HUDEP-2 (cell line): ENCODE measurements around the gene ZFAND3.

Experiments
- DNase-seq, 76 experiments: peaks; one replicate each; lab custom pipeline; 2025; ENCODE audit not compliant: unreplicated experiment in 76 of 76; lab: John Stamatoyannopoulos, UW

Gene ZFAND3

DNA sequence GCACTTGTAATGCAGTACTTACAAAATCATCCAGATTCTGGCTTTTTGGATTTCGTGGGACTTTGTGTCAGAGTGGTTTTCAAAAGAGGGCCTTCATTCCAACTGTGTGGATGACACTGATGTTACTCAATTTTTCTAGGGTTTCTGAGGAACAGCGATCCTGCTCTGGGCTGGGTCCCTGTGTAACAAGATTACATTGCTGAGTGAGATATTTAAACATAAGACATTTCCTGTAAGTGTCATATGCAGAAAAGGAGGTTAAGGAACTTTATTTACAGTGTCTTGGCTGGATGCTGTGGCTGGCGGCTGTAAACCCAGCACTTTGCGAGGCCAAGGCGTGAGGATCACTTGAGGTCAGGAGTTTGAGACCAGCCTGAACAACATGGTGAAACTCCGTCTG, 6.7 kb downstream of the ZFAND3 start:
- no peak for DNase-seq

DNA sequence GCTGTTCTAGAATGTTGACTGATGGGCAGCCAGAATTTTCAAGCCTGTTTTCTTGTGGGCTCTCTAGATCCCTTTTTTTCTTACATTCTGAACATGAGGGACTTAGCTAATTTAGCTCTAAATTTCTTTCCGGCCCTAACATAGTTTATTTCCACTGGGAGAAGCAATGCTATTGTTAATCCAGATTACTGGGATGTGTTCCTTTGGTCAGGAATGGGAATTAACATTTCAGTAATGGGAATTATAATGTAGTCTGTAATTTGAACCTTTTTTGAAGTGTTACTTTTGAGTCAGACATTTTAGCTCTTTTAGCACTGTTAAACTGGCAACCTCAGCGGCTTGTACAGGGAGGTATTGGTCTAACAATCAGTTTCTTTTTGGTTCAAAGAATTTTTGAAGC, 7.5 kb downstream of the ZFAND3 start:
- no peak for DNase-seq

DNA sequence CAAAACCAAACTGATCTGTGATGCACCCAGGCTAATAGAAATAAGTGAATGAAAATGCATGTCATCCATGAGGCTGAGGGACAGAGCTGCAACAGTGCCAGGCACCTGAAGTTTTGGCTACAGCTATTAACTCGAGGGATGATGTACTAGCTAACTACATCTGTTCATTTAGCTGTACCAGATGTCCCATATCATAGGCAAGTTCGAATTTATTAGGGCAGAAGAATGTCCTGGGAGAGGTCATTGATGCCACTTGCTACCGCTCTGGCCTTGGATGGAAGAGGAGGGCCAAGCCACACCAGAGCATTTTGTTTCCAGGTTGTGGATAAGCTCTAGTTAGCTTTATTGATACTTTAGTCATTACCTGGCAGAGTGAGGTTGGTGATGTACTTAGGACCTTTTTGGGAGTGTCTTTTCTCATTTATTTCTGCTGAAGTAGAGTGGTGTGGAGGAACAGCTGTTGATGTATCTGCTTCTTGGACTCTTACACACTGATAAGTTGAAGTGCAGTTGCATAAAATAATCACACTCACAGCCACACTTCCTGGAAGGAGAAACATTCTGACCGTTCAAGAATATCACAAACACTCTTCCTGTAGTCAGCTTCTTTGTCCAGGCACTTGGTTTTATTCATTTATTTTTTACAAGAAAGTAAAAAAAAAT, 8.2 kb downstream of the ZFAND3 start:
- DNase-seq = no peak

DNA sequence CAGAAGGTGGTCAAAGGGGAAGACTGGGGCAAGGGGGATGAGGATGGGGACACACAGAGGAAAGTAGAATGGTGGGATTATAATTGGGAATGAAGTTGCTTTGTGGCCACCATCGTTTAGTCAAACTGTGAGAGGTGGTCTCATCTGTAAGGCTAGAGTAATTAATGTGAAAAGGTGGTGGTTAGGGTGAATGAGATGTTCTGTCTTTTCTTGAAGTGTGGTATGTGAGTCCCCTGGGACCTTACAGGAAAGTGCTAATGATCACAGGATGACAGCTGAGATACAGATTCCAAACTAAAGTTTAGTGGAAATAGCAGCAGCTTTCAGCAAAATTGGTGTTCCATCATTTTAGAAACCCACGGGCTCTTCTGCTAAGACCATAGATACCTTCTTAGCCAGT, 10.7 kb downstream of the ZFAND3 start:
- DNase-seq = no peak

DNA sequence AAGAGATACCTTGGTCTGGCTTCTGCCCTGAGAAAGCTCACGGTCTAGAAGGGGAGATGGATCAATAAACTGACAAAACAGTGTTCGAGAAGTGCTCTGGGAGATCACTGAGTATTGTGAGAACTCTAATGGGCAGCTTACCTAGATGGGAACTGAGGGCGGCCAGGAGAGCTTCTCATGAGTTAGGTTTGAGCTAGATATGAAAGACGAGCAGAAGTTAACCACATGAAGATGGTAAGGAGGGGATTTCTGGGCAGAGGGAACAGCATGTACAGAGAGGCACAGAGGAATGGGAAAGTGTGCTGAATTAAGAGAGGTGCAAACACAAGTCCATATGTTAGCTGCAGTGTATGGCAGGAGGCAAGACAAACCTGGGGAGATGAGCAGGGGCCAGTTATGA, 11.9 kb downstream of the ZFAND3 start:
- DNase-seq = no peak

DNA sequence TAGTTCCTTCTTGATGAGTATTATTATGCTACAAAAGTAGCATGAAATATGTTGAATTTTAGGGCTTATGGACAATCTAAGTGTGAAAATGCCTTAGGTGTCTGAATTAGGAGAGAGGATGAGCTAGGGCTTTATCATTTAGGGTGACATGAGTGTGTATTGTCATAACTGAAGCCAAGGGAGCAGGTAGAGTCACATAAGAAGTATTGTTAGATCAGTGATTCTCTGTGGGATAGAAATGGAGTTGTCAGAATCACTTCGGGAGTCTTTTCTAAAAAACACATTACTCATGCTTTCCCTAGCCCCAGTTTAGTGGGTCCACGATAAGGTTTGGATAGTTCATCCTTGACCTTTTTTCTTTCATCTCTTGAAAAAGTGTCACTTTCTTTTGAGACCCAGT, 16.4 kb downstream of the ZFAND3 start:
- DNase-seq = no peak

DNA sequence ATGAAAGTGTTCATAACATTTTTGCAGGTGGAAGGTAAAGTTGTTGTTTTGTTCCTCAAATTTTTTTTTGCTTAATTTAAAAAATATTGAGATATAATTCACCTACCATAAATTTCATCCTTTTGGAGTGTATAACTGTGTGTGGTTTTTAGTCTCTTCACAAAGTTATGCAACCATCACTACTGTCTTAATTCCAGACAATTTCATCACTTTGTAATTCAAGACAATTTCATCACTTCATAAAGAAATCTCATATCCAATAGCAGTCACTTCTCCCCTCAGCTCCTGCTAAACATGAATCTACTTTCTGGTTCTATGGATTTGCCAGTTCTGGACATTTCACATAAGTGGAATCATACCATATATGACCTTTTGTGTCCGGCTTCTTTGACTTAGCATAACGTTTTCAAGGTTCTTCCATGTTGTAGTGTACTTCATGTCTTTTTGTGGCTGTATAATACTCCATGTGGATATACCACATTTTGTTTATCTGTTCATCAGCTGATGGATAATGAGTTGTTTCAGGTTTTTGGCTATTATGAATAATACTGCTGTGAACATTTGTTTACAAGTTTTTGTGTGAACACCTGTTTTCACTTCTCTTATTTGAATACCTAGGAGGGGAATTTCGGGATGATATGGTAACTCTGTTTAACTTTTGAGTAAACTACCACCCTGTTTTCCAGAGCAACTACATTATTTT, 18.8 kb downstream of the ZFAND3 start:
- DNase-seq = no peak

DNA sequence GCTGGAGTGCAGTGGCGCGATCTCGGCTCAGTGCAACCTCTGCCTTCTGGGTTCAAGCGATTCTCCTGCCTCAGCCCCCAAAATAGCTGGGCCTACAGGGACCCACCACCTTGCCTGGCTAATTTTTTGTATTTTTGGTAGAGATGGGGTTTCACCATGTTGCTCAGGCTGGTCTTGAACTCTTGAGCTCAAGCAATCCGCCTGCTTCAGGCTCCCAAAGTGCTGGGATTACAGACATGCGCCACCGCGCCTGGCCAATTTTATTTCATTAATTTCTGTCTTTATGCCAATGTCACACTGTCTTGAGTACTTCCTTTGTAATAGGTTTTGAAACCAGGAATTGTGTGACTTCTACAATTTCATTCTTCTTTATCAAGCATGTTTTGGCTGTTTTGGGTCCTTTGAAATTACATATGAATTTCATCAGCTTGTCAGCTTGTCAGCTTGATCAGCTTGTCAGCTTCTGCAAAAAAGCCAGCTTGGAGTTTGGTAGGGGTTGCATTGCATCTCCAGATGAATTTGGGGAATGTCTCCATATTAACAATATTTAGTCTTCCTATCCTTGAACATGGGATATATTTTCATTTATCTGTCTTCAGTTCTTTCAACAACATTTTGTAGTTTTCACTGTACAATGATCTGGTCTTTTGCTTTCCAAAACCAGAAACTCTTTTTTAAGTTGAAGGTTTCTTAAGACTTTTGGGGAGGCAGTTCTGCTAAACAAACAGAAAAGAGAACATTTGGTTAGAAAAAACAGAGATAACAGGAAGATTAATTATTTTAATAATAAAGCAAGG, 20.8 kb downstream of the ZFAND3 start:
- DNase-seq = no peak

DNA sequence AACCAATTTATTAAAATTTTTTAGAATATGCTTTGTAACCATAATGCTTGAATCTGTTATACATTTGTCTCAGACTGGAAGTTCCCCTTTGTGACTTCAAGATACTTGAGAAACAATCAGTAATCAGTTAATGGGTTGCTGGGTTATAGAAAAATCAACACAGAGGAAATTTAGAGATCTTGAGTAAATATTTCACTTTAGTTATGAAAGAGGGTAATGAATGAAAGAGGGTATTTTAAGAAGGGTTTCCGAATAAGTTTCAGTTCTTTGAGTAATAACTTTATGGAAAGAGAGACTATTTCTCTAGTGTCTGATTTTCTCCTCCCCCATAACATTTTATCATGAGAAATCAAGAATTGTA, 21.4 kb downstream of the ZFAND3 start:
- DNase-seq = no peak

DNA sequence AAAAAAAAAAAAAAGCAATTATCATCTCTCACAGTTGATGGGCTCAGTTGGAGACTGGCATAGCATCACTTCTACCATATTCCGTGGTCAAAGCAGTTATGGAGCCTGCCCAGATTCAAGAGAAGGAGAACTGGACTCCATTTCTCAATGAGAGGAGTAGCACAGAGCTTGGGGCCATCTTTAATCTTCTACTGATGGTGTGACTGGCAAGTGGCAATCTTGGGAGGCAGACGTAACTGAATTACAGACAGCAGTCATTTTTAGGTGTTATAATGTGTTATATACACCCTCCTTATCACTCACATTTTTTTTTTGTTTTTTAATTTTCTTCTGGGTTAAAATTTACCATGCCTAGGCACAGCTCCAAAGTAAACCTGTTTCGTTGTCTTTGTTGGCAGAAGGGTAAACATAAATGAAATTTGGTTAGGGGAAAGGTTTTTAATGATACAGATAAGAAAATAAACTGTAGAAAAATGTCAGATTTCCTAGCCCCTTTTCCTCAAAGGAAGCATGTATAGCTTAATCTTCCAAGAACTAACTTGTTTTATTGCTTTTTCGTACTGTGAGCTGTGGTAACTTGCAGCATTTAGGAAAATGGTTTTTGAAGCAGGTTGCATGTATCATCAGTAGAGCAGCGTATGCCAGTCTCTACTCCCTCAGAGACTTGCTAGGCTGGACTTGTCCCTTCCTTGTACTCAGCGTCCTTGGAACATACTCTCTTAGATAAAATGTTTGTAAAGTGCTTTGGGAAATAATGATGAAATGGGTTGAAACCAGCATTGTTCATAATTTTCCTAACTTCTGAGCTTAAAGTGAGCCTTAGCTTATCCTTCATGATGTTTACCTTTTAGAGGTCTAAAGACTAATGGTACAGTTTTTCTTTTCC, 25.7 kb downstream of the ZFAND3 start:
- no peak for DNase-seq

DNA sequence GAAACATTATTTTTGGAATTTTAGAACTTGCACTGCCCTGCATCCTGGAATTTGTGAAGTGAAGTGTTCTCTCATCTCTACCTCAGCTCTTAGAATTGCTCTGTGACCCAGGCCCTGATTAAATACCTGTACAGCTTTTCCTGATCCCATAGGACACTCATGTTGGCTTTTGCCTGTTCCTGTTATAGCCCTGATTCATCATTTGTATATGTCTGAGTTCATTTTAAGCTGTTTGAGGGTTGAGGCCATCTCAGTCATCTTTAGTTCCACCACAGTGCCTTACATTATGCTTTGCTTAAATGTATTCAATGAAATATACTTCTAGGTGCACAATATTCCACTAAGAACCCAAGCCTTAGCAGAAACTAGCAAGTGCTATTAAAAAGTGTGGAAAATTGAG, 26.4 kb downstream of the ZFAND3 start:
- no peak for DNase-seq

DNA sequence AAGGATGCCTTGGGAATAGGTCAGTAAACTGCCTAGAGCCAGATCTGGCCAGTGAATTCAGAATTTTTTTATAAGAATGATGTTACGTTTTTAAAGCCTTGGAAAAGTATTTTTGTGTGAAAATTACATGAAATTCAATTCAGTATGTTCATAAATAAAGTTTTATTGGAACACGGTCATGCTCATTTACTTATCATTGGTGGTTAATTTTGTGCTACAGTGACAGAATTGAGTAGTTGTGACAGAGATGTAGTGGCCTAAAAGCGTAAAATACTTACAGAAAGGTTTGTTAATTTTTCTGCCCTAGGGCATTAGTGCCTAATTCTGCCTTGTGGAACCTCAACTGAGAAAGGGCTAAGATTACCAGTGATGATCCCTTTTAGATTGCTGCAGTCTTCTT, 28.2 kb downstream of the ZFAND3 start:
- DNase-seq = no peak

DNA sequence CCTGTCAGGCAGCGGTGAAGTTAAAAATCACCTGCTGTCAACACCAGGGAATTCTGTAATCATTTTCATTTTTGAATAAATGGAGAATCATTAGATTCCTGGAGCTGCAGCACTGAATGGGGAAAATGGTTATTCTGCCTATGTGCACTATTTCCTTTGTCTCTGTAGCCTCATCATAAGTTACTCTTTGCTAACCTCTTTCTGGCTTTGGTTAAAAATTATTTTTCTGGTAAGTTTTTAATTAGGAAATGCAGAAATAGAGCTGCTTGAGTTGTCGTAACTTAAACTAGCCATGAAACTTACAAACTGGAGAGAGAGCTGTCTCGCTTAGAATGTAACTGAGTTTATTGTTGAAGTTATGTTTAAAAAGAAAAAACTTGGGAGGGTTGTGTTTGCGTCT, 28.8 kb downstream of the ZFAND3 start:
- no peak for DNase-seq

DNA sequence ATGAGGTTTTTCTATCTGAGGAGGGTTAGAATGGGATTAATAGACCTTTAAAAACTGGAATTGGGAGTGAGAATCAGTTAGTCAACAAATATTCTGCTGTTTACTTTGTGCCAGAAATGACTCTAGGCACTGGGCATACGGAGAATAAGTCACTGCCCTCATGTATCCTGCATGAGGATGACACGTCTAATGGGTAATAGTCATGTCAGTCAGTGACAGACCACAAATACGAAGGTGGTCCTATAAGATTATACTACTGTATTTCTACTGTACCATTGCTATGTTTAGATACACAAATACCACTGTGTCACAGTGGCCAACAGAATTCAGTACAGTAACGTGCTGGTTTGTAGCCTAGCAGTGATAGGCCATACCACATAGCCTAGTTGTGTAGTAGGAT, 30.7 kb downstream of the ZFAND3 start:
- no peak for DNase-seq

DNA sequence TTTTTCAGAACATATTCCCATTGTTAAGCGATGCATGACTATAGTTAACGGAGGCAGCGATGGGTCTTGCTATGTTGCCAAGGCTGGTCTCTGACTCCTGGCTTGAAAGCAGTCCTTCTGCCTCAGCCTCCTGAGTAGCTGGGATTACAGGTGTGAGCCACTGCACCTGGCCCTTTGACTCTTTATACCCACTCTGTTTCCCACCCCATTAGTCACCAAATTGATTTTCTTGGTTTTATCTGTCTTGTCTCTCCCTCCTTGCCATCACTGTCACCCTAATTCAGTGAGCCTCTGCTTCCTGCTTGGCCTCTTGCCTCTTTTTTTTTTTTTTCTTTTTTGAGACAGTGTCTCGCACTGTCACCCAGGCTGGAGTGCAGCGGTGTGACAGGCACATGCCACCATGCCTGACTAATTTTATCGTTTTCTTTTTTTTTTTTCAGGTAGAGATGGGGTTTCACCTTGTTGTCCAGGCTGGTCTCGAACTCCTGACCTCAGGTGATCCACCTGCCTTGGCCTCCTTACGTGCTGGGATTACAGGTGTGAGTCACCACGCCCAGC, 31.3 kb downstream of the ZFAND3 start:
- DNase-seq = no peak

DNA sequence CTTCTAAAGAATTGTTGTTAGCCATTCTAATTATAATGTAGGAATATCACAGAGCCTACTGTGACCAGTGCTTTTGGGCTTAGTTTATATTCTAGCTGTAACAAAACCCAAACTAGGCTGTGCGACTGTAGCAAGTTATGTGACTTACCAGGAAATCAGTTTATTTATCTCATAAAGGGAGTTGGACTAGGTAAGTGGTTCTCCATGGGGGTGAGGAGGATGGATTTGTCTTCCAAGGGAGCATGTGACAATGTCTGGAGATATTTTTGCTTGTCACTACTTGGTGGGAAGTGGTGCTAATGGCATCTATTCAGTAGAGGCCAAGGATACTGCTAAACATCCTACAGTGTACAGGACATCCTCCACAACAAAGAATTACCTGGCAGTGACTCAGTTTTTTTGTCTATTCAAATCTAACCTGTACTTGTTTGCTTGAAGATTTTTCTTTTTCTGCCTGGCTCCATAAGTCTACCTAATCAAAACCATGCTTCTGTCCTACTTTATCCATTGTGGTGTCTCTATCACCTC, 32.5 kb downstream of the ZFAND3 start:
- DNase-seq = no peak

DNA sequence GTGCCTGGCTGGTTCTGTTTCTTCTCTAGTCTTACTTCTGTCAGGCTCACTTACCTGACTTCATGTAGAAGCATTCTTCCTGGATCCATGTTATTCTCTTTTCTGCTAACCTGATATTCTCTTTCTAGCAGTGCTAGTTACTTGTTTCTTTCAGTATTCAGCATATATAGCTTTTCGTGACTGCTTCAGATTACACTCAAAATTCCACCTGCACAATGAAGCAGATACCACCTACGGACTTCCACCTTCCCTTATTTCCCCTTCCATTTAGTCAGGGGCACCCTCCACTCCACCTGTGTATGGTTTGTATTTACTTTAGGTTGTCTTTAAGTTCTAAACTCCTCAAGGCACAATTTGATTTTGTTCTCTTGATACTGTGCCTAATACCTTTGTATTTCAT, 36.8 kb downstream of the ZFAND3 start:
- no peak for DNase-seq

DNA sequence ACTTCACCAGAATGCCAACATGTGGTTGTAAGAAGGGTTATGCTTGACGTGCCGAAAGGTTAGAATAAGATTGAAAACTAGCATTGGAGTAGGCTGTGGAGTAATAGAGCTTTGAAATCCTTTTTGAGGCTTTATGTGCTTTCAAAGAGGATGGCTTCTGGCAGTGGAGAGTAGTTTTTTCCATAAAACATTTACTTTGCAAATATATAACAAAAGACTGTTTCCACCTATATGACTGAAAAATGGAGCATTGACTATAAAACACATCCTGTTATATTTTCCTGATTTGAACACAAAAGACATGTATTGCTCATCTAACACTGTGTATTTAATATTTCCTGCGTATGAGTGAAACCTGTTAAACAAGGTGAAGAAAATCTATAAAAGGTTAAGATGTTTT, 38.8 kb downstream of the ZFAND3 start:
- DNase-seq = no peak

DNA sequence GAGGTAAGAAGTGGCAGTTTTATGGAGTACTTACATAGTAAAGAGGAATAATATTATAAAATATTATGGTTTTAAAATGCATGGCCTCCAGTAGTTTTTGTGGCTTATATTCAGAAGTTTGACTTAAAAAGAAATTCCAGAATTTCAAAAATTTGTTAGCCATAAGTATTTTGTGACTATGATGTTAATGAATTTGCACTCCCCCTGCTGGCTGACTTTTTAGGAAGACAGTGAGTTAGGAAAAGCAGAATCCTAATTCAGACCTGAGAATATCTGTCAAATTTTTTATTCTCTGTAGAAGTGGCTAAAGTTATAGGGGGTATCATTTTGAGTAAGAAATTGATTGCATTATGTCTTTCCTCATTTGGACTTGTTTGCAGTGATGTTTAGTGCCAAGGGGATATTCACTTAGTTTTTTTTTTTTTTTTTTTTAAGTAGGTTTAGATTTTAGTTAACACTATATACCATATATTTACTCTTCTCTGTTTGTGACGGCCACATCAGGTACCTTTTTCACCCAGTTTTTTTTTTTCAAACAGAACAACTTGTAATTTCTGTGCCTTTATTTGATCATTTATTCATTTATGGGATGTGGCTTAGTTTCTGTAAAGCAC, 40.8 kb downstream of the ZFAND3 start:
- peak in 30 of 76 experiments; percentile 6 to 49 (median 31) for DNase-seq

DNA sequence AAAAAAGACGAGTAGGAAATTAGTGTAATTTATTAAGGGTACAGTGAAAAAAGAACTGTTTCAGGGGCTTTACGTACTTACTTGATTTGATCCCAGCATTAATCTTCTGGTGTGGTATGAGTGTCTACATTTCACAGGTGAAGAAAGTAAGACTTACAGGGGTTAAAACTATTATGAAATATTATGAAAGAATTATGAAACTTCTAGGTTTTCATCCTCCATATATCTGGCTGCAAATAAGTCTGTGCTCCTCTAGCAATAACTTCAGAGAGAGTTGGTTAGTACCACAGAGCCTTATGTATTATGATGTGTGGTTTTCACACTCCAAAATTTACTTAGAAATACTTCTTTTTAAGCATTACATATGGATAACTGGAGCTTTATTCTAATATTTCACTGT, 41.9 kb downstream of the ZFAND3 start:
- DNase-seq = no peak
